Cardiac muscle cell (in vitro differentiated cells and primary cell): ENCODE results near the gene CAMK2B. TPM values are rescaled to one million over a fixed set of nuclear protein-coding genes. Genes with fewer than 3 reads are reported as not detected.

Experiments used
- DNase-seq, 2 donors: peaks; one replicate each; pipeline versions ENCODE4 v3.0.0 to v3.0.0-alpha.2; 2010 to 2017; ENCODE audit warnings: low read depth in 1 of 2, low spot score in 1 of 2
- H3K27ac ChIP-seq: fragments of 200-600 bp; sonication (generic); 2 replicates; pipeline ENCODE4 v1.5.1; 2016
- H3K27me3 ChIP-seq: fragments of 200-600 bp; sonication (generic); 2 replicates; pipeline ENCODE4 v1.6.0; 2016; ENCODE audit warnings: control low read depth
- H3K36me3 ChIP-seq: fragments of 200-600 bp; sonication (generic); 2 replicates; pipeline ENCODE4 v1.5.1; 2016; ENCODE audit warnings: control low read depth
- H3K4me1 ChIP-seq: fragments of 200-600 bp; sonication (generic); 2 replicates; pipeline ENCODE4 v1.8.1; 2017; ENCODE audit warnings: low read depth, mild to moderate bottlenecking, mixed run types
- H3K4me3 ChIP-seq: fragments of 200-600 bp; sonication (generic); 2 replicates; pipeline ENCODE4 v1.5.1; 2016; ENCODE audit warnings: mild to moderate bottlenecking
- H3K9me3 ChIP-seq: fragments of 200-600 bp; sonication (generic); 2 replicates; pipeline ENCODE4 v1.5.1; 2017; ENCODE audit warnings: low read depth, mild to moderate bottlenecking, control low read depth
- CTCF ChIP-seq: IDR thresholded peaks from 2 replicates; pipeline ENCODE4 v1.5.1; 2012; ENCODE audit warnings: low read depth, mild to moderate bottlenecking, low read length
- polyA plus RNA-seq: library from polyadenylated mRNA; unstranded; fragments of >200 nt; fragmentation: Nextera tagmentation; extraction: Ambion mirVana; gene quantifications from 2 replicates; pipeline ENCODE4 v1.2.1, GENCODE V29; 2016
- total RNA-seq: library from RNA; depleted of rRNA; stranded (reverse); fragments of >200 nt; gene quantifications from 2 replicates; pipeline ENCODE4 v1.2.3, GENCODE V29; 2016

Gene CAMK2B
- total RNA-seq (7.7 and 8.4 TPM in 2 replicates), polyA plus RNA-seq (17.7 and 19.3 TPM in 2 replicates)

- peaks cover 68% of the 10 kb centered on the region for H3K27me3 ChIP-seq
- H3K4me1 ChIP-seq: no peaks in the 10 kb centered on the region
- no peak for TF ChIP-seq CTCF
- H3K36me3 ChIP-seq: no peaks in the 10 kb centered on the region
- no peak within 1 kb of the TSS for H3K27ac ChIP-seq
- no peaks in the 10 kb centered on the region for H3K9me3 ChIP-seq
- DNase-seq: peak in 1 of 2 donors; percentile 61
- peak within 1 kb of the TSS; percentile 54 for H3K4me3 ChIP-seq
Observed at GRCh38 chr7:44325201-44325671, at the start of gene CAMK2B. Gene CAMK2B (minus strand): TSS chr7:44325594. CDS start chr7:44325421, 173 bp downstream.

GRCh38 chr7:44374007-44374763, 48.8 kb upstream of the CAMK2B start:
- Histone ChIP-seq H3K4me1 (no peaks in the 10 kb centered on the region), H3K4me3 (no peak overlapping the region), H3K36me3 (no peaks in the 10 kb centered on the region), H3K27ac (no peak overlapping the region), H3K27me3 (no peaks in the 10 kb centered on the region), H3K9me3 (no peaks in the 10 kb centered on the region)
- DNase-seq: no peak
- TF ChIP-seq CTCF: no peak

- no peak overlapping the region for H3K27ac ChIP-seq
- no peak for DNase-seq
- no peak overlapping the region for H3K4me3 ChIP-seq
- no peaks in the 10 kb centered on the region for H3K4me1 ChIP-seq
- no peaks in the 10 kb centered on the region for H3K27me3 ChIP-seq
- TF ChIP-seq CTCF: no peak
- no peaks in the 10 kb centered on the region for H3K9me3 ChIP-seq
- no peaks in the 10 kb centered on the region for H3K36me3 ChIP-seq
Observed at GRCh38 chr7:44373418-44373740, 48.0 kb upstream of the CAMK2B start.

GRCh38 chr7:44372560-44373417, 47.4 kb upstream of the CAMK2B start:
- Histone ChIP-seq H3K9me3 (no peaks in the 10 kb centered on the region), H3K27ac (no peak overlapping the region), H3K4me1 (no peaks in the 10 kb centered on the region), H3K27me3 (no peaks in the 10 kb centered on the region), H3K4me3 (no peak overlapping the region), H3K36me3 (no peaks in the 10 kb centered on the region)
- TF ChIP-seq CTCF: no peak
- DNase-seq: no peak

GRCh38 chr7:44368885-44369284, 43.5 kb upstream of the CAMK2B start:
- Histone ChIP-seq H3K27me3 (no peaks in the 10 kb centered on the region), H3K4me3 (no peak overlapping the region), H3K36me3 (no peaks in the 10 kb centered on the region), H3K4me1 (no peaks in the 10 kb centered on the region), H3K9me3 (no peaks in the 10 kb centered on the region), H3K27ac (no peak overlapping the region)
- DNase-seq: no peak
- no peak for TF ChIP-seq CTCF
